Measurements from ENCODE around the gene ARHGAP45.
"Not testable (repeated sequence)": the region's sequence is repeated elsewhere in the genome, so short reads cannot be mapped to it uniquely, and the experiment has no call there.

Gene ARHGAP45

DNA sequence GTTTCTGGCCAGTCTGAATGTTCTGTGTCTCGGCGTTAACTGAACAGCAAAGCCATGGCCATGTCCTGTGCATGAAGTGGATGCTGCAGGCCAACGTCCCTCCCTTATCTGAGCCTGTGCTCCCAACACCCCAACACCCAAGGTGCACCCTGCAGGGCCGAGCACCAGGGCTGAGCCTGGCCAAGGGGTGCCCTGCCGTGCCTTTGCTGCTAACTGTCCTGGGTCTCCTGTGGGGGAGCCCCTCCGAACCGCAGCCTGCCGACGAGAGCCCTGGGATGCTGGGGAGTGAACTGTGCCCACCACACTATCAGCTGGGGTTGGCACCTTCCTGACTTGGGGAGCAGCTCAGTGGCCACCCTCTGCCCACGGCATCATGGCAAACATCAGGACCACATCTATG is 54.4 kb downstream of the ARHGAP45 start:
- no peak for DNase-seq

- DNase-seq = no peak
Measured at GRCh38 chr19:1122021-1122971, 55.3 kb downstream of the ARHGAP45 start.

DNA sequence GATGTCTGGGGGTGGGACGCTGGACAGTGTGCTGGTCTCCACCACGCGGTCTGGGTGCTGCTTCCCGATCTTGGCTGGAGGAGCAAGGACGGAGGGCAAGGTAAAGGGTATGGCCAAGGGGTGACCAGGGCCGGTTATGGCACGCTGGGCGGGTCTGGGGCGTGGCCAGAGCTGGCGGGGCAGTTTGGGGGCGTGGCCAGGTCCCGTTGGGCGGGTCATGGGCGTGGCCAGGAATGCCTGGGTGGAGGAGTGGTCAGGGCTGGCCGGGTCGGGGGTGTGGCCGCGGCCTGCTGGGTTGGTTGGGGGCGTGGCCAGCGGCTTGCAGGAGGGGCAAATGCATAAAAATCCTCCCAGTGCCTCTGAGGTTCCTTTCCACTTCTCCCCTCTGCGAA is 56.0 kb downstream of the ARHGAP45 start:
- no peak for DNase-seq

DNA sequence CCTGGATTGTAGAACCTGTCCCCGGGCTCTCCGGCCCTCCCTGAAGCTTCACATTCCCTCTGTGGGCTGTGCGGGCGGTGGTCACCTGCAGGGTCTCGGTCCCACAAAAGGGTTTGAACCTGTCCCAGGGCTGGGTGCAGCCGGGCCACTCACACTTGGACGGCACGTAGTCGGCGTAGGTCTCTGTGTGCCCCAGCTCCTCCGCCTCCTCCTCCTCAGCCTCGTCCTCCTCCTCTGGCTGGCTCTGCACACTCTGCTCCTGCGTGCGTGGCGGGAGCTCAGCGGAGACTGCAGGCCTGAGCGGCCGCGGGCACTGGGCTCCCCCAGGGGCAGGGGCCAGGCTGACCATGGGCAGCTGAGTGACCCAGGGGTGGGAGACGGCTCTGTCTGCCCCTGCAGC is 56.4 kb downstream of the ARHGAP45 start:
- no peak for DNase-seq

- no peak for DNase-seq
Measured at GRCh38 chr19:1123885-1124677, 57.1 kb downstream of the ARHGAP45 start.

DNA sequence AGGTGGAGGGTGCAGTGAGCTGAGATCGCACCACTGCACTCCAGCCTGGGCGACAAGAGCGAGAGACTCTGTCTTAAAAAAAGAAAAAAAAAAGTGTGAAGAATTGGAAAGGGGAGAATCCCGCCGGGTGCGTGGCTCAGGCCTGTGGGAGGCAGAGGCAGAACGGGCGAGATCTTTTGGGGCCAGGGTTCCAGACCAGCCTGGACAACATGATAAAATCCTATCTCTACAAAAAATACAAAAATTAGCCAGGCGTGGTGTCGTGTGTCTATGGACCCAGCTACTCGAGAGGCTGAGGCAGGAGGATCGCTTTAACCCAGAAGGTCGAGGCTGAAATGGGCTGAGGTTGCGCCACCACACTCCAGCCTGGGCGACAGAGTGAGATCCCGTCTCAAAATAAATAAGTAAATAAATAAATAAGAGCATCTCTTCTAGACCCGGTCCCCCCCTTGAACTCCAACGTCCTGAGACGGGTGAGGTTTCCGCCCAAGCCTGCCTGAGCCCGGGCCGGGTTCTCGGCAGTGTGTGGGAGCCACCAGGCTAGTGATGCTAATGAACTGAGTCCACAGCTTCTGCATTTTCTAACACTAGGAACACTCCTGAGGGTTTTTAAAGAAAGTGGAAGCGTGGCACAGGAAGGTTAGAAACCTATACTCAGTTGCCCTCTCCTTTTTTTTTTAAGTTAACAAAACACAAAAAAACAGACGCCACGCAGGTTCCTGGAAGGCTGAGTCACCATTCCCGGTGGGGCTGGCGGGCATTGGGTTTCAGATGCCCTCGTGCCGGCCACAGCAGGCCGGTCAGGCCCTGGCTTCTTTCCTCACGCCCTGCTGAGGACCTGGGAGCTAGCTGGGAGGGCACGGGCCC is 58.9 kb downstream of the ARHGAP45 start:
- DNase-seq = no peak

DNA sequence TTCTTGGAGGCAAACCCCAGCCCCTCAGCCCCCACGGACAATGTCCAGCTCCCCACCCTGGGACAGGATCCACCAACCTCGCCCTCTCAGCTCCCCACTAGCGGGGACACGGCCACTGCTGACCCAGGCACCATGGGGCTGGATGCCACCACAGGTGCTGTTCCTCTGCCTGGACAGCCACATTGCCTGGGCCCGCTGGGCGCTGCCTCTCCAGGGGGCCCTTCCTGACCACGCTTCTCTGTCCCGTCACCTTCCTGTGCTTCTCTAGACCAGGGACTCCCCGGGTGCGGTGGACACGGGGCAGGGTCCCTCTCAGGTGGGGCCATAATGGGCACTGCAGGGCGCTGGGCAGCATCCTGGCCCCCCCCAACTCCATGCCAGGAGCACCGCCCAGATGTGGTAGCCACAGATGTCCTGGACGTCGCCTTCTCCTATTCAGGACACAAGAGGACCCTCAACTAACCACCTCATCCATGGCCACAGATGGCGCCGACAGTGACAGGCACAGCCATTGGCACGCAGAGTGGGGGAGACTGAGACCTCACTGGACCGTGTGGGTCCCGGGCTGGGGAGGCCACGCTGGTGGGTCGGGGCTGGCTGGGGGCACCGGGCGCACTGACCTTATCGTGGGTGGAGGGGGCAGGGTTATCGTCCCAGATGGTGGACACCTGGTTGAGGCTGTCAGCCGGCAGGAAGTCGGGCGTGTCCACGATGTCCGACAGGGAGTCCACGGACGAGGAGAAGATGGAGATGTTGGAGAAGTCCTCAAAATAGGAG is 60.2 kb downstream of the ARHGAP45 start:
- no peak for DNase-seq

DNA sequence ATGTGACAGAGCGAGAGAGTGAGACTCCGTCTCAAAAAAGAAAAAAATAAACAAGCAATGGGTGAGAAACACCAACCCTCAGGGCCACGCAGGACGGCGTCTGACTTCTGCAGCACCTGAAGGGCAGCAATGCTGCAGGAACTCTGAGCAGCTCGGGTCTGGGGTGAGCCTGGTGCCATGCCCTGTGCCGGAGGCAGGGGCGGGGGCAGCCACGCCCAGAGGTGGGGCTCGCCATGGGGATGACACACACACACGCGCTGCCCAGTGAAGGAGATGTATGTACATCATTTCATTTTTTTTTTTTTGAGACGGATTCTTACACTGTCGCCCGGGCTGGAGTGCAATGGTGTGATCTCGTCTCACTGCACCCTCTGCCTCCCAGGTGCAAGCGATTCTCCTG is 61.1 kb downstream of the ARHGAP45 start:
- no peak for DNase-seq

- DNase-seq = not testable (repeated sequence)
Measured at GRCh38 chr19:1129084-1129483, 62.1 kb downstream of the ARHGAP45 start.

DNA sequence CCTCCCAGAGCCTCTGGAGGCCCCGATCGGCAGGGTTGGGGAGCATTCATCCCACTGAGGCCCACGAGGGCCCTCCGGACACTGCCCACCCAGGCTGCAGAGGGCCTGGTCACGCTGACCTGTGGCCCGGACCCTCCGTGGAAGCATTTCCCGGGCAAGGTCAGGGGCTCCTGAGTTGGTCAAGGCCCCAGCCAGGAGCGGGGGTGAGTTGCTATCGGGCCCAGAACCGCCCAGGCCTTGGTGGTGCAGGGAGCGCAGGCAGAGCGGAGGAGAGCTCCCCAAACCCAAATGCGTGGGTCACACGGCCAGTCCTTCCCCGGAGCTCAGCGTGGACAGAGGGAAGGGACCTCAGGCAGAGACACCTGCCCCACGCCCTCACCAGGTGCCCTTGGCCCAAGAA is 62.6 kb downstream of the ARHGAP45 start:
- no peak for DNase-seq

DNA sequence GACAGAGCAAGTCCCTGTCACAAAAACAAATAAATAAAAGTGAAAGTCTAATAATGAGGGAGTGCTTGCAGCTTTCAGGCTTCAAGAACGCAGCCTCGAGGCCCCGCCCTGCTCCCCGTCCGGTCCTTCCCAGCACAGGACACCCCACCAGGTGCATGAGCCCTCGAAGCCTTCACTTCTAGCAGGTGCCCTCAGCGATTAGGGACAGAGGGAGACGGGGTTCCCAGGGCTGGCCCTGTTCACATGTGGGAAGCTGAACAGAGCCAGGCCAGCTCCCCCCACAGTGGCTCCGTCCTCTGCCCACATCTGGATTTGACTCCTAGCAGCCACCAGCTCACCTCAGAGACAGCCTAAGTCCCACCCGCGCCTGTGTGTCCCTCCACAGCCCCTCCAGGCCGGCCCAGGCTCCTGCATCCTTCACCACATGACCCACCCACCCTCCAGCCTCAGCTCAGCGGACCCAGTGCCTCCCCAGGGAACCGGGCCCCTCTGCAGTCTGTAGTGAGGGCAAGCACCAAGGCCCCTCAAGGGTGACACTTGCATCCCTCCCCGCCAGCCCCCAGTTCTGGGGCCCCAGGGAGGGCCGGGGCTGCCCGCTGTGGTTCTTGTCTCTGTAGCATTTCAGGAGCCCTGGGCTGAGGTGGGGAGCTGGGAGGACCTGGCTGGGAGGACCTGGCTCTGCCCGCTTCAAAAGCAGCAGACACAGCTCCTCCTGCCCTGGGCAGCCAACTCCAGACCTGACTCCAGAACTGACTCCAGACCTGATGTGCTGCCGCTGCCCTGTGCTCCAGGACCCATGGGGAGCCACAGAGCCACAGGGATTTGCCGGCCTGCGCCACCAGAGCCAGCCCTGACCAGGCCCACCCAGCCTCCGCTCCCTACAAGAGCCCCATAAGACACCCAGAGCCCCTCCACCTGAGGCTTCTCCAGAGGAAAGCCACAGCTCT is 64.1 kb downstream of the ARHGAP45 start:
- DNase-seq = no peak

- peak; percentile 74 for DNase-seq
Measured at GRCh38 chr19:1131718-1132551, 65.0 kb downstream of the ARHGAP45 start.

- DNase-seq = no peak
Measured at GRCh38 chr19:1132552-1133383, 65.8 kb downstream of the ARHGAP45 start.

GRCh38 chr19:1133471-1133929 is 66.5 kb downstream of the ARHGAP45 start:
- no peak for DNase-seq

DNA sequence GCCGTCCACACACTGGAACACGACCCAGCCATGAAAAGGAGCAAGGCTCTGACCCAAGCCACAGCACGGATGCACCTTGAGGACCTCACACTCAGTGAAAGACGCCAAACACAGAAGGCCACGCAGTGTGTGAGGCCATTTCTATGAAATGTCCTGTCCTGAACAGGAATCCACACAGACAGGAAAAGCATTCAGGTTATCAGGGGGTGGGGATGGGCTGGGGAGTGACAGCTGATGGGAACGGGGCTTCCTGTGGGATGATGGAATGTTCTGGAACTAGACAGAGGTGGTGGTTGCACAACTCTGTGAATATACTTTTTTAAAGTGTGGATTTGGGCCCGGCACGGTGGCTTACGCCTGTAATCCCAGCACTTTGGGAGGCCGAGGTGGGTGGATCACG is 67.5 kb downstream of the ARHGAP45 start:
- DNase-seq = no peak

DNA sequence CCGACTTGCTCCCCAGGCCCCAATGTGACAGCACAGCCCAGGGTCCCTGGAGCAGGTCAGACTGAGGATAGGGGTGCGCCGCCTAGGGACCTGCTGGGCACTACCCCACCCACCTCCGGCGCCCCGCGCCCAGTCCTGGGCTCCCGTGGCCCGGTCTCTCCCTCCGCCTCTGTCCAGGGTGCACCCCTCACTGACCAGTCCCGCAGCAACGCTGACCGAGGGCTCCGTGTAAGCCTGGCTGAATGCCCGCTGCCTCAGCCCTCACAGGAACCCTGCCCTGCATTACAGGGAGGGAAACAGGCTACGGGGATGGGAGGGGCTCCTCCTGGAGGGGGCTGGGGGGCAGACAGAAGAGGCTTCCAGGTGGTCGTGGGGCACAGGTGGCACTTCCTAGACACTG is 68.5 kb downstream of the ARHGAP45 start:
- DNase-seq = no peak

DNA sequence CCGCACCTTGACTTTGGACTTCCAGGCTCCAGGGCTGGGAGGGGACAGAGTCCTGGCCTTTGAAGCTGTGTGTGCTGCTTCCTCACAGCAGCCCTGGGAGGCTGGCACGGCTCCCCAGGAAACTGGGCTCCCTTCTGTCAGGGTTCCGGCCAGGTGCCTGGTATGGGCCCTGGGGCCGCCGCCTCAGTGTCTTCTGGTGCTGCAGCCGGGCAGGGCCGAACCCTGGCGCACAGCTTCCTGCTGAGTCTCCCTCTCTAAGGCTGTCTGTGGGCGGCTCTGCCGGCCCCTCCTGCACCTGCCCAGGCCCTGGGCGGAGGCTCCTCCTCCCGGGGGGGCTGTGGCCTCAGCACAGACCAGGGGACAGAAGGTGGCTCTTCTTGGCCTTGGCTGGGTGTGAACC is 69.2 kb downstream of the ARHGAP45 start:
- no peak for DNase-seq
